ENCODE results near the gene ELOVL5. TPM values are rescaled to one million over a fixed set of nuclear protein-coding genes. Genes with fewer than 3 reads are reported as not detected.

Gene ELOVL5
- total RNA-seq, 4 donors from 2014 or later: 125 to 251 (median 186) TPM

GRCh38 chr6:53315086-53315724 is 33.5 kb downstream of the ELOVL5 start:
- DNase-seq (ENCODE audit: low spot score) (no peak), ATAC-seq (ENCODE audit: low FRiP score) (no peak)
- no peak for TF ChIP-seq CTCF (IDR thresholded peaks at IDR 0.05)

GRCh38 chr6:53313784-53314400 is 34.9 kb downstream of the ELOVL5 start:
- TF ChIP-seq CTCF (IDR thresholded peaks at IDR 0.05): no peak
- DNase-seq (ENCODE audit: low spot score) (no peak), ATAC-seq (ENCODE audit: low FRiP score) (peak; percentile 49)

GRCh38 chr6:53312355-53312754 is 36.4 kb downstream of the ELOVL5 start:
- DNase-seq (ENCODE audit: low spot score): no peak
- ATAC-seq (ENCODE audit: low FRiP score): no peak
- no peak for TF ChIP-seq CTCF (IDR thresholded peaks at IDR 0.05)

- ATAC-seq (ENCODE audit: low FRiP score): no peak
- no peak for TF ChIP-seq CTCF (IDR thresholded peaks at IDR 0.05)
- DNase-seq (ENCODE audit: low spot score): no peak
Observed at GRCh38 chr6:53311586-53311935, 37.2 kb downstream of the ELOVL5 start.

GRCh38 chr6:53310771-53311585 is 37.8 kb downstream of the ELOVL5 start:
- DNase-seq (ENCODE audit: low spot score): no peak
- no peak for ATAC-seq (ENCODE audit: low FRiP score)
- TF ChIP-seq CTCF (IDR thresholded peaks at IDR 0.05): no peak

- DNase-seq (ENCODE audit: low spot score) (no peak), ATAC-seq (ENCODE audit: low FRiP score) (no peak)
- no peak for TF ChIP-seq CTCF (IDR thresholded peaks at IDR 0.05)
Observed at GRCh38 chr6:53309901-53310300, 38.8 kb downstream of the ELOVL5 start.

Measured in omental fat pad (tissue), 4 donors.